ENCODE results near the gene COMT.

Gene COMT

GRCh38 chr22:19900707-19901436 lies 40.7 kb upstream of the COMT start:
- DNase-seq (ENCODE audit: low read depth in 1 of 2, low spot score in 1 of 2), result no peak
- Histone ChIP-seq H3K27ac (replicated peaks) (no peak overlapping the region), H3K4me3 (replicated peaks; ENCODE audit: insufficient read depth, low read length) (no peak overlapping the region), H3K27me3 (ENCODE audit: insufficient read depth, poor library complexity, severe bottlenecking) (no peaks in the 10 kb centered on the region)
- TF ChIP-seq, protein P1, sequence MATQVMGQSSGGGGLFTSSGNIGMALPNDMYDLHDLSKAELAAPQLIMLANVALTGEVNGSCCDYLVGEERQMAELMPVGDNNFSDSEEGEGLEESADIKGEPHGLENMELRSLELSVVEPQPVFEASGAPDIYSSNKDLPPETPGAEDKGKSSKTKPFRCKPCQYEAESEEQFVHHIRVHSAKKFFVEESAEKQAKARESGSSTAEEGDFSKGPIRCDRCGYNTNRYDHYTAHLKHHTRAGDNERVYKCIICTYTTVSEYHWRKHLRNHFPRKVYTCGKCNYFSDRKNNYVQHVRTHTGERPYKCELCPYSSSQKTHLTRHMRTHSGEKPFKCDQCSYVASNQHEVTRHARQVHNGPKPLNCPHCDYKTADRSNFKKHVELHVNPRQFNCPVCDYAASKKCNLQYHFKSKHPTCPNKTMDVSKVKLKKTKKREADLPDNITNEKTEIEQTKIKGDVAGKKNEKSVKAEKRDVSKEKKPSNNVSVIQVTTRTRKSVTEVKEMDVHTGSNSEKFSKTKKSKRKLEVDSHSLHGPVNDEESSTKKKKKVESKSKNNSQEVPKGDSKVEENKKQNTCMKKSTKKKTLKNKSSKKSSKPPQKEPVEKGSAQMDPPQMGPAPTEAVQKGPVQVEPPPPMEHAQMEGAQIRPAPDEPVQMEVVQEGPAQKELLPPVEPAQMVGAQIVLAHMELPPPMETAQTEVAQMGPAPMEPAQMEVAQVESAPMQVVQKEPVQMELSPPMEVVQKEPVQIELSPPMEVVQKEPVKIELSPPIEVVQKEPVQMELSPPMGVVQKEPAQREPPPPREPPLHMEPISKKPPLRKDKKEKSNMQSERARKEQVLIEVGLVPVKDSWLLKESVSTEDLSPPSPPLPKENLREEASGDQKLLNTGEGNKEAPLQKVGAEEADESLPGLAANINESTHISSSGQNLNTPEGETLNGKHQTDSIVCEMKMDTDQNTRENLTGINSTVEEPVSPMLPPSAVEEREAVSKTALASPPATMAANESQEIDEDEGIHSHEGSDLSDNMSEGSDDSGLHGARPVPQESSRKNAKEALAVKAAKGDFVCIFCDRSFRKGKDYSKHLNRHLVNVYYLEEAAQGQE (IDR thresholded peaks at IDR 0.05; ENCODE audit: insufficient replicate concordance, low read depth), result no peak
- TF ChIP-seq POLR2AphosphoS5 (IDR thresholded peaks at IDR 0.05; ENCODE audit: low read depth) (no peak), CTCF (IDR thresholded peaks at IDR 0.05; ENCODE audit: insufficient read depth, low read length) (no peak), GABPA (IDR thresholded peaks at IDR 0.05; ENCODE audit: low read depth) (no peak), SPI1 (IDR thresholded peaks at IDR 0.05; ENCODE audit: borderline replicate concordance, low read depth) (no peak)

GRCh38 chr22:19901577-19902244 lies 39.9 kb upstream of the COMT start:
- H3K27ac ChIP-seq (replicated peaks), result no peak overlapping the region
- no peak for DNase-seq (ENCODE audit: low read depth in 1 of 2, low spot score in 1 of 2)
- no peak overlapping the region for H3K4me3 ChIP-seq (replicated peaks; ENCODE audit: insufficient read depth, low read length)
- TF ChIP-seq, protein P1 (IDR thresholded peaks at IDR 0.05; ENCODE audit: insufficient replicate concordance, low read depth), result no peak
- TF ChIP-seq CTCF (IDR thresholded peaks at IDR 0.05; ENCODE audit: insufficient read depth, low read length) (no peak), POLR2AphosphoS5 (IDR thresholded peaks at IDR 0.05; ENCODE audit: low read depth) (no peak), SPI1 (IDR thresholded peaks at IDR 0.05; ENCODE audit: borderline replicate concordance, low read depth) (no peak), GABPA (IDR thresholded peaks at IDR 0.05; ENCODE audit: low read depth) (no peak)
- H3K27me3 ChIP-seq (ENCODE audit: insufficient read depth, poor library complexity, severe bottlenecking), result no peaks in the 10 kb centered on the region

- H3K4me3 ChIP-seq (replicated peaks; ENCODE audit: insufficient read depth, low read length), result no peak overlapping the region
- H3K27ac ChIP-seq (replicated peaks), result no peak overlapping the region
- no peaks in the 10 kb centered on the region for H3K27me3 ChIP-seq (ENCODE audit: insufficient read depth, poor library complexity, severe bottlenecking)
- TF ChIP-seq GABPA (IDR thresholded peaks at IDR 0.05; ENCODE audit: low read depth) (no peak), POLR2AphosphoS5 (IDR thresholded peaks at IDR 0.05; ENCODE audit: low read depth) (no peak)
- TF ChIP-seq, protein P1 (IDR thresholded peaks at IDR 0.05; ENCODE audit: insufficient replicate concordance, low read depth), result no peak
- DNase-seq (ENCODE audit: low read depth in 1 of 2, low spot score in 1 of 2), result no peak
These were observed 39.3 kb upstream of the COMT start for GRCh38 chr22:19902245-19902715.

Measured in HL-60 (cell line).